Stimulated activated CD8-positive, alpha-beta memory T cell treated with anti-CD3 and anti-CD28 coated beads, Interleukin-7, amount 100 ng/mL, for 24 hours (primary cell): ENCODE data around the gene OR2T27.
"Not testable (repeated sequence)": the region's sequence is repeated elsewhere in the genome, so short reads cannot be mapped to it uniquely, and the experiment has no call there.

Source experiments
- DNase-seq: peaks from one replicate; pipeline ENCODE4 v3.0.0-alpha.2; 2020; ENCODE audit warnings: low read depth

OR2T27 gene

GRCh38 chr1:248655354-248655753, at the start of gene OR2T27:
TSS of gene OR2T27 (minus strand) at chr1:248655528. CDS start at chr1:248650884, 4,644 bp downstream.
- not testable (repeated sequence) for DNase-seq

- no peak for DNase-seq
These were observed 49.3 kb upstream of the OR2T27 start for GRCh38 chr1:248704606-248705005.

GRCh38 chr1:248703674-248704073, 48.3 kb upstream of the OR2T27 start:
- DNase-seq = no peak

GRCh38 chr1:248702714-248703113, 47.4 kb upstream of the OR2T27 start, which contains the start of gene OR14I1:
TSS of gene OR14I1 (minus strand) at chr1:248702766.
- no peak for DNase-seq

GRCh38 chr1:248699099-248699498, 43.8 kb upstream of the OR2T27 start:
- DNase-seq = no peak

GRCh38 chr1:248697907-248698306, 42.6 kb upstream of the OR2T27 start:
- DNase-seq = no peak

- no peak for DNase-seq
These were observed 41.4 kb upstream of the OR2T27 start for GRCh38 chr1:248696774-248697173.

- DNase-seq = no peak
These were observed 40.9 kb upstream of the OR2T27 start for GRCh38 chr1:248696261-248696660.

- DNase-seq = no peak
These were observed 40.3 kb upstream of the OR2T27 start for GRCh38 chr1:248695451-248696132.

GRCh38 chr1:248691567-248692155, 36.3 kb upstream of the OR2T27 start:
- no peak for DNase-seq

- no peak for DNase-seq
These were observed 33.4 kb upstream of the OR2T27 start for GRCh38 chr1:248688527-248689298.

- DNase-seq = no peak
These were observed 31.5 kb upstream of the OR2T27 start for GRCh38 chr1:248686815-248687214.

GRCh38 chr1:248681651-248682050, 26.3 kb upstream of the OR2T27 start:
- no peak for DNase-seq

- no peak for DNase-seq
These were observed 14.7 kb upstream of the OR2T27 start for GRCh38 chr1:248670003-248670402.

GRCh38 chr1:248663453-248664328, 8.4 kb upstream of the OR2T27 start:
- DNase-seq = not testable (repeated sequence)

- DNase-seq = not testable (repeated sequence)
These were observed 1.5 kb upstream of the OR2T27 start for GRCh38 chr1:248656797-248657196.

GRCh38 chr1:248648770-248649536, 6.4 kb downstream of the OR2T27 start:
- not testable (repeated sequence) for DNase-seq

GRCh38 chr1:248645178-248645577, 10.2 kb downstream of the OR2T27 start, which contains the start of gene OR2T35:
TSS of gene OR2T35 (minus strand) at chr1:248645278. CDS start at chr1:248639258, 6,020 bp downstream.
- DNase-seq = not testable (repeated sequence)

GRCh38 chr1:248642971-248643651, 12.2 kb downstream of the OR2T27 start:
- DNase-seq = not testable (repeated sequence)

GRCh38 chr1:248641583-248641982, 13.7 kb downstream of the OR2T27 start:
- not testable (repeated sequence) for DNase-seq
